ENCODE measurements around the gene EIF2S1.

Gene EIF2S1

GRCh38 chr14:67428501-67429031, 68.4 kb downstream of the EIF2S1 start:
- no peaks in the 10 kb centered on the region; the same call in 1 of the 2 replicates for H3K27me3 ChIP-seq (replicated peaks; ENCODE audit: control insufficient read depth, insufficient read depth, low read length)
- TF ChIP-seq, protein P1, sequence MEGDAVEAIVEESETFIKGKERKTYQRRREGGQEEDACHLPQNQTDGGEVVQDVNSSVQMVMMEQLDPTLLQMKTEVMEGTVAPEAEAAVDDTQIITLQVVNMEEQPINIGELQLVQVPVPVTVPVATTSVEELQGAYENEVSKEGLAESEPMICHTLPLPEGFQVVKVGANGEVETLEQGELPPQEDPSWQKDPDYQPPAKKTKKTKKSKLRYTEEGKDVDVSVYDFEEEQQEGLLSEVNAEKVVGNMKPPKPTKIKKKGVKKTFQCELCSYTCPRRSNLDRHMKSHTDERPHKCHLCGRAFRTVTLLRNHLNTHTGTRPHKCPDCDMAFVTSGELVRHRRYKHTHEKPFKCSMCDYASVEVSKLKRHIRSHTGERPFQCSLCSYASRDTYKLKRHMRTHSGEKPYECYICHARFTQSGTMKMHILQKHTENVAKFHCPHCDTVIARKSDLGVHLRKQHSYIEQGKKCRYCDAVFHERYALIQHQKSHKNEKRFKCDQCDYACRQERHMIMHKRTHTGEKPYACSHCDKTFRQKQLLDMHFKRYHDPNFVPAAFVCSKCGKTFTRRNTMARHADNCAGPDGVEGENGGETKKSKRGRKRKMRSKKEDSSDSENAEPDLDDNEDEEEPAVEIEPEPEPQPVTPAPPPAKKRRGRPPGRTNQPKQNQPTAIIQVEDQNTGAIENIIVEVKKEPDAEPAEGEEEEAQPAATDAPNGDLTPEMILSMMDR (IDR thresholded peaks at IDR 0.05; ENCODE audit: insufficient read depth, low read length, poor library complexity, severe bottlenecking): no peak
- H3K4me3 ChIP-seq (replicated peaks; ENCODE audit: low read depth, low read length): no peak overlapping the region
- H3K36me3 ChIP-seq (ENCODE audit: control insufficient read depth, insufficient read depth, low read length): no peaks in the 10 kb centered on the region
- DNase-seq (ENCODE audit: extremely low read depth, insufficient read length): no peak

DNA sequence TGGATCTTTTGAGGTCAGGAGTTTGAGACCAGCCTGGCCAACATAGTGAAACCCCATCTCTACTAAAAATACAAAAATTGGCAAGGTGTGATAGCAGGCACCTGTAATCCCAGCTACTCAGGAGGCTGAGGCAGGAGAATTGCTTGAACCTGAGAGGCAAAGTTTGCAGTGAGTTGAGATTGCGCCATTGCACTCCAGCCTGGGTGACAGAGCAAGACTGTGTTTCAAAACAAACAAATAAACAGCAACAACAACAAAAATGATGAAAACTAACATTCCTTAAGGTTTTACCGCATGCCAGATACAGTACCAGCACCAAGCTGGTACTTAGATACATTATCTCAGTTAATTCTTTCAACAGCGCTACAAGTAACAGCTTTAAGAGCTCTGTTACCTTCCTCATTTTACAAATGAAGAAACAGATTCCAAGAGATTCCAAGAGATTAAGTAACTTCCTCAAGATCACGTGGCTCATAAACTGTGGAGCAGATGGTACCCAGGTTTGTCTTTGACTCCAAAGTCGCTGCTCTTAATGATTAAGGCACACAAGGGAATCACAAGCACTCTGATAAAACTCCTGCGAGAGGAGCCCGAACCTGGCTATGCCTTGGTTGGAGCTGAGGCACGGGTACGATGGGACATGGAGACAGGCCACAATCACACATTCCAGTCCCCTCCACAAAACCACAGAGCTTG, 69.5 kb downstream of the EIF2S1 start:
- Histone ChIP-seq H3K27me3 (replicated peaks; ENCODE audit: control insufficient read depth, insufficient read depth, low read length) (no peaks in the 10 kb centered on the region; the same call in 1 of the 2 replicates), H3K36me3 (ENCODE audit: control insufficient read depth, insufficient read depth, low read length) (no peaks in the 10 kb centered on the region), H3K4me3 (replicated peaks; ENCODE audit: low read depth, low read length) (no peak overlapping the region)
- TF ChIP-seq, protein P1 (IDR thresholded peaks at IDR 0.05; ENCODE audit: insufficient read depth, low read length, poor library complexity, severe bottlenecking): no peak
- no peak for DNase-seq (ENCODE audit: extremely low read depth, insufficient read length)

GRCh38 chr14:67432050-67432564, 72.0 kb downstream of the EIF2S1 start:
- TF ChIP-seq, protein P1 (IDR thresholded peaks at IDR 0.05; ENCODE audit: insufficient read depth, low read length, poor library complexity, severe bottlenecking): no peak
- H3K4me3 ChIP-seq (replicated peaks; ENCODE audit: low read depth, low read length): no peak overlapping the region
- DNase-seq (ENCODE audit: extremely low read depth, insufficient read length): no peak
- H3K36me3 ChIP-seq (ENCODE audit: control insufficient read depth, insufficient read depth, low read length): no peaks in the 10 kb centered on the region
- no peaks in the 10 kb centered on the region; the same call in 1 of the 2 replicates for H3K27me3 ChIP-seq (replicated peaks; ENCODE audit: control insufficient read depth, insufficient read depth, low read length)

DNA sequence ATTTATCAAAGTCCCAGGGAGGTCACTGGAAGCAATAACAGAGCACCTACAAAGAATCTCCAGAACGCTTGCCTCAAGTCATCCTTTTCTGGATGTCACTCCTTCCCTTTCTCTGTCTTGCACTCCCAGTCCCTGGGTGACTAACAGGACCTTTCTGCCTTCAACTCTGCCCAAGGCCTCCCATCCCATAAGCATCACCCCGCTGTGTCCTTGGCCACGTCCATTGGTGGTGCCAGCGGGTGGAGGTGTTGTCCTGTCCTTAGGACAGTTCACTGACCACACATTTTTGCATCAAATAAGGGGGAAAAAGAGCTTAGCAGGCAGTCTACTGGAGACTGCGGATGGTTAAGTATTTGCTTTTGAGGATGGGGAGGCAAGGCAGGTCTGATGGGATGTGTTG, 75.5 kb downstream of the EIF2S1 start:
- Histone ChIP-seq H3K36me3 (ENCODE audit: control insufficient read depth, insufficient read depth, low read length) (no peaks in the 10 kb centered on the region), H3K27me3 (replicated peaks; ENCODE audit: control insufficient read depth, insufficient read depth, low read length) (no peaks in the 10 kb centered on the region; the same call in none of the 2 replicates), H3K4me3 (replicated peaks; ENCODE audit: low read depth, low read length) (no peak overlapping the region)
- no peak for DNase-seq (ENCODE audit: extremely low read depth, insufficient read length)
- TF ChIP-seq, protein P1 (IDR thresholded peaks at IDR 0.05; ENCODE audit: insufficient read depth, low read length, poor library complexity, severe bottlenecking): no peak
